GM19372 (cell line): ENCODE results near the gene PAK1IP1.
"Not testable (repeated sequence)": the region's sequence is repeated elsewhere in the genome, so short reads cannot be mapped to it uniquely, and the experiment has no call there.

Source experiments
- ATAC-seq: cut with Tn5 transposase; IDR thresholded peaks from one replicate; pipeline ENCODE4 v1.9.1; 2021; ENCODE audit warnings: mild to moderate bottlenecking, low read depth, moderate library complexity; ENCODE audit not compliant: unreplicated experiment

PAK1IP1 gene

GRCh38 chr6:10690651-10691445, 3.9 kb upstream of the PAK1IP1 start:
- no peak for ATAC-seq

- ATAC-seq = no peak
Observed at GRCh38 chr6:10692965-10693538, 1.7 kb upstream of the PAK1IP1 start.

- no peak for ATAC-seq
Observed at GRCh38 chr6:10695086-10695657, 400 bp downstream of the PAK1IP1 start.

GRCh38 chr6:10696655-10697054, 1.9 kb downstream of the PAK1IP1 start:
- no peak for ATAC-seq

- no peak for ATAC-seq
Observed at GRCh38 chr6:10713962-10714361, 19.2 kb downstream of the PAK1IP1 start.

GRCh38 chr6:10719296-10719963, 24.7 kb downstream of the PAK1IP1 start:
- ATAC-seq = no peak

GRCh38 chr6:10719964-10720264, 25.1 kb downstream of the PAK1IP1 start:
- no peak for ATAC-seq

GRCh38 chr6:10720265-10720959, 25.6 kb downstream of the PAK1IP1 start:
- ATAC-seq = peak; percentile 31

GRCh38 chr6:10720960-10721849, 26.4 kb downstream of the PAK1IP1 start:
- ATAC-seq = not testable (repeated sequence)

GRCh38 chr6:10721850-10722569, 27.2 kb downstream of the PAK1IP1 start:
- ATAC-seq = no peak

- ATAC-seq = no peak
Observed at GRCh38 chr6:10722570-10722819, 27.7 kb downstream of the PAK1IP1 start.

GRCh38 chr6:10722820-10723566, 28.2 kb downstream of the PAK1IP1 start, which contains the start of gene TMEM14C:
TSS of gene TMEM14C (plus strand) at chr6:10723070. CDS start at chr6:10724614, 1,544 bp downstream.
- ATAC-seq = peak; percentile 91

- no peak for ATAC-seq
Observed at GRCh38 chr6:10723567-10723881, 28.8 kb downstream of the PAK1IP1 start.

- ATAC-seq = no peak
Observed at GRCh38 chr6:10725044-10725443, 30.3 kb downstream of the PAK1IP1 start.

- no peak for ATAC-seq
Observed at GRCh38 chr6:10725716-10726115, 30.9 kb downstream of the PAK1IP1 start.

GRCh38 chr6:10730254-10730653, 35.5 kb downstream of the PAK1IP1 start:
- no peak for ATAC-seq

- no peak for ATAC-seq
Observed at GRCh38 chr6:10733151-10733715, 38.5 kb downstream of the PAK1IP1 start.

GRCh38 chr6:10733863-10734262, 39.1 kb downstream of the PAK1IP1 start:
- no peak for ATAC-seq

GRCh38 chr6:10736731-10737130, 42.0 kb downstream of the PAK1IP1 start:
- no peak for ATAC-seq
